ENCODE results near the gene MACF1. TPM values are rescaled to one million over a fixed set of nuclear protein-coding genes. Genes with fewer than 3 reads are reported as not detected.

MACF1 gene
- total and polyA plus RNA-seq, 4 donors: 23.3 to 216 (median 51.2) TPM

- WGBS: 49% methylated on average over 1 of the region's 1 CpG
- Histone ChIP-seq H3K9me3 (ENCODE audit: control insufficient read depth in 4 of 4, low read length in 3 of 4) (no peaks in the 10 kb centered on the region), H3K4me3 (ENCODE audit: low read depth in 1 of 3, low read length in 3 of 3) (no peak overlapping the region), H3K4me1 (ENCODE audit: control insufficient read depth in 4 of 4, insufficient read depth in 4 of 4, low read length in 3 of 4) (no peaks in the 10 kb centered on the region), H3K9ac (ENCODE audit: low read depth in 1 of 2, low read length in 2 of 2) (no peak overlapping the region), H3K27me3 (ENCODE audit: control insufficient read depth in 4 of 4, insufficient read depth in 4 of 4, low read length in 3 of 4) (no peaks in the 10 kb centered on the region), H3K36me3 (ENCODE audit: control insufficient read depth in 4 of 4, insufficient read depth in 3 of 4, low read depth in 1 of 4, low read length in 3 of 4) (peaks cover 14 to 70% (median 63%) of the 10 kb centered on the region in 4 donors), H3K27ac (ENCODE audit: low read depth in 1 of 2, low read length in 2 of 2) (no peak overlapping the region)
- DNase-seq (ENCODE audit: low spot score): no peak
- TF ChIP-seq, protein P1, sequence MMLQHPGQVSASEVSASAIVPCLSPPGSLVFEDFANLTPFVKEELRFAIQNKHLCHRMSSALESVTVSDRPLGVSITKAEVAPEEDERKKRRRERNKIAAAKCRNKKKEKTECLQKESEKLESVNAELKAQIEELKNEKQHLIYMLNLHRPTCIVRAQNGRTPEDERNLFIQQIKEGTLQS (IDR thresholded peaks at IDR 0.05): no peak
- no peak for TF ChIP-seq GABPA (IDR thresholded peaks at IDR 0.05 in 1 of 2, conservative IDR thresholded peaks at IDR 0.05 in 1 of 2)
- no peak for TF ChIP-seq FOXA2 (IDR thresholded peaks at IDR 0.05)
- TF ChIP-seq NR2F2 (IDR thresholded peaks at IDR 0.05): no peak
- no peak for TF ChIP-seq SP1 (IDR thresholded peaks at IDR 0.05)
- no peak for TF ChIP-seq RAD21 (IDR thresholded peaks at IDR 0.05)
- no peak for TF ChIP-seq FOXA1 (IDR thresholded peaks at IDR 0.05)
- TF ChIP-seq ZBTB33 (IDR thresholded peaks at IDR 0.05): no peak
- TF ChIP-seq RXRA (IDR thresholded peaks at IDR 0.05): no peak
- TF ChIP-seq CTCF (IDR thresholded peaks at IDR 0.05; ENCODE audit: low read depth, low read length, missing input control): no peak
- no peak for TF ChIP-seq EGR1 (IDR thresholded peaks at IDR 0.05; ENCODE audit: low read depth in 2 of 2)
- TF ChIP-seq REST (IDR thresholded peaks at IDR 0.05): no peak
- TF ChIP-seq JUND (IDR thresholded peaks at IDR 0.05): no peak
- TF ChIP-seq, protein P2, sequence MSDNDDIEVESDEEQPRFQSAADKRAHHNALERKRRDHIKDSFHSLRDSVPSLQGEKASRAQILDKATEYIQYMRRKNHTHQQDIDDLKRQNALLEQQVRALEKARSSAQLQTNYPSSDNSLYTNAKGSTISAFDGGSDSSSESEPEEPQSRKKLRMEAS (IDR thresholded peaks at IDR 0.05): no peak
- TF ChIP-seq HNF4G (IDR thresholded peaks at IDR 0.05): no peak
- TF ChIP-seq HNF4A (conservative IDR thresholded peaks at IDR 0.05): no peak
- TF ChIP-seq TAF1 (conservative IDR thresholded peaks at IDR 0.05): no peak
Observed at GRCh38 chr1:39483276-39483675, 278.8 kb downstream of the MACF1 start.
